Lower leg skin (tissue), 3 donors: Measurements from ENCODE around the gene CHST15.

Experiments
- POLR2A ChIP-seq, 2 donors: fragments of 450-650 bp; IDR thresholded peaks; one replicate each; pipeline ENCODE4 v1.6.1; 2016 to 2017; ENCODE audit warnings: antibody characterized with exemption in 2 of 2, mild to moderate bottlenecking in 1 of 2, moderate library complexity in 1 of 2
- TF ChIP-seq, protein P1 (sequence below), 3 donors: fragments of 450-650 bp; IDR thresholded peaks; one replicate each; pipeline ENCODE4 v1.5.1; 2016; ENCODE audit warnings: antibody characterized with exemption in 3 of 3, mild to moderate bottlenecking in 3 of 3, moderate library complexity in 2 of 3

DNA sequence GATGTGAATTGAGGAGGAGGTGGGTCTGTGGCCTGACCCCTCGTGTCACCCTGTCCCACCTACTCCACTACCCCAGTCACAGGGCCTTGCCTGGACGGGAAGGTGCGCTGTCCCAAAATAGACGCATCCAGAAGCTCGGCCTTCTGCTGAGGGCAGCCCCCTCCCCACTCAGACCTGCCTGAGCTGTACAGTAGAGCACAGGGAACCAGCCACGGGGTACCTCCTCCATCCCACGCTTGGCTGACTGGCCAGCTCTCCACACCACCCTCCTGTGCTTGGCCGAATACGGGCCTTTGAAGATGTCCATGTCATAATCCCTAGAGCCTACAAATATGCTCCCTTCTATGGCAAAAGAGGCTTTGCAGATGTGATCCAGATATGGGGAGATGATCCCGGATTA, 88.3 kb downstream of the CHST15 start:
- TF ChIP-seq, protein P1, sequence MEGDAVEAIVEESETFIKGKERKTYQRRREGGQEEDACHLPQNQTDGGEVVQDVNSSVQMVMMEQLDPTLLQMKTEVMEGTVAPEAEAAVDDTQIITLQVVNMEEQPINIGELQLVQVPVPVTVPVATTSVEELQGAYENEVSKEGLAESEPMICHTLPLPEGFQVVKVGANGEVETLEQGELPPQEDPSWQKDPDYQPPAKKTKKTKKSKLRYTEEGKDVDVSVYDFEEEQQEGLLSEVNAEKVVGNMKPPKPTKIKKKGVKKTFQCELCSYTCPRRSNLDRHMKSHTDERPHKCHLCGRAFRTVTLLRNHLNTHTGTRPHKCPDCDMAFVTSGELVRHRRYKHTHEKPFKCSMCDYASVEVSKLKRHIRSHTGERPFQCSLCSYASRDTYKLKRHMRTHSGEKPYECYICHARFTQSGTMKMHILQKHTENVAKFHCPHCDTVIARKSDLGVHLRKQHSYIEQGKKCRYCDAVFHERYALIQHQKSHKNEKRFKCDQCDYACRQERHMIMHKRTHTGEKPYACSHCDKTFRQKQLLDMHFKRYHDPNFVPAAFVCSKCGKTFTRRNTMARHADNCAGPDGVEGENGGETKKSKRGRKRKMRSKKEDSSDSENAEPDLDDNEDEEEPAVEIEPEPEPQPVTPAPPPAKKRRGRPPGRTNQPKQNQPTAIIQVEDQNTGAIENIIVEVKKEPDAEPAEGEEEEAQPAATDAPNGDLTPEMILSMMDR (IDR thresholded peaks at IDR 0.05), result no peak
- no peak for TF ChIP-seq POLR2A (IDR thresholded peaks at IDR 0.05)
